HG03457 (cell line): ENCODE results near the gene THSD4.
"Not testable (repeated sequence)": the region's sequence is repeated elsewhere in the genome, so short reads cannot be mapped to it uniquely, and the experiment has no call there.

Experiments used
- ATAC-seq: cut with Tn5 transposase; IDR thresholded peaks from one replicate; pipeline ENCODE4 v1.9.1; 2021; ENCODE audit warnings: moderate number of reproducible peaks; ENCODE audit not compliant: unreplicated experiment

Gene THSD4

GRCh38 chr15:71312194-71312708 is 197.0 kb downstream of the THSD4 start:
- no peak for ATAC-seq

- no peak for ATAC-seq
These were observed 197.6 kb downstream of the THSD4 start for GRCh38 chr15:71312731-71313460.

DNA sequence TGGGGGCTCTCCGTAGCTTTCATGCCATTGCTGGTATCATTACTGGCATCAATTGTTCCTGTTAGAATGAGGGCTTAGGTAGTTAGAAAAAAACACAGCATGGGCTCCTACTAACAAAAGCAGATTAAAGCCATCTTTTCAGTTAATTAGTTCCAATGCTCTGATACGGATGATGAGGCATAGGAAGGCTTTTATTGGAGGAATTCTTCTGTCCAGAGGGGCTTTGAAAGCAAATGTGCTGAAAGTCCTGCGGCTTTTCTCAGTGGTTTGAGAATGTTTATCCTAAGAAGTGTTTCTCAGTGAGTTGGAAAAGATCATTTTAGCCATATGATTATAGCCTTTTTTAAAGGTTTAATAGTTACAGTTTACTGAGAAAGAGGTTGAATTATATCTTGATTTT is 198.5 kb downstream of the THSD4 start:
- ATAC-seq, result no peak

GRCh38 chr15:71314956-71315537 is 199.8 kb downstream of the THSD4 start:
- no peak for ATAC-seq

DNA sequence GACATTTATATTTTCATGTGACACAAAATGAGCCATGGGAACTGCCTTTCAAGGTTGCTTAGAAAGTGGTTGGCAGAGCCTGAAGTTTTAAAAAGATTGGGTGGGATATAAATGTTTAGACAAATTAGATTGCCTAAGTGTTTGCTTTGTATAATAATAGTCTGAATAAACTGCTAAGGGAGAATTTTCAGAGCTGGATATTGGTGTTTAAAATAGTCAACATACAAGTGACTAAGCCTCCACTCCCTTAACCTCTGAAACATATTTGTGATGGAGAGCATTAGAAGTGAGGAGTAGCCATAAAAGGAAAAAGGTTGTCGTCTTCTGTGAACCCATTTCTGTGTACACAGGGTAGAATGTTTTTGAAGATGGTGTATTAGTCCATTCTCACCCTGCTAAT is 201.6 kb downstream of the THSD4 start:
- ATAC-seq, result no peak

DNA sequence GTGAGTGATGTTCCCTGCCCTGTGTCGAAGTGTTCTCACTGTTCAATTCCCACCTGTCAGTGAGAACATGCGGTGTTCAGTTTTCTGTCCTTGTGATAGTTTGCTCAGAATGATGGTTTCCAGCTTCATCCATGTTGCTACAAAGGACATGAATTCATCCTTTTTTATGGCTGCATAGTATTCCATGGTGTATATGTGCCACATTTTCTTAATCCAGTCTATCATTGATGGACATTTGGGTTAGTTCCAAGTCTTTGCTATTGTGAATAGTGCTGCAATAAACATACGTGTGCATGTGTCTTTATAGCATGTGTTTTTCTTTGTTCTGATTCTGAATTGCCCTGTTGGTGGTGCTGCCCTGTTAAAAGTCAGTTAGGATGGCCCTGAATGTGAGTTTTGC is 204.2 kb downstream of the THSD4 start:
- not testable (repeated sequence) for ATAC-seq

DNA sequence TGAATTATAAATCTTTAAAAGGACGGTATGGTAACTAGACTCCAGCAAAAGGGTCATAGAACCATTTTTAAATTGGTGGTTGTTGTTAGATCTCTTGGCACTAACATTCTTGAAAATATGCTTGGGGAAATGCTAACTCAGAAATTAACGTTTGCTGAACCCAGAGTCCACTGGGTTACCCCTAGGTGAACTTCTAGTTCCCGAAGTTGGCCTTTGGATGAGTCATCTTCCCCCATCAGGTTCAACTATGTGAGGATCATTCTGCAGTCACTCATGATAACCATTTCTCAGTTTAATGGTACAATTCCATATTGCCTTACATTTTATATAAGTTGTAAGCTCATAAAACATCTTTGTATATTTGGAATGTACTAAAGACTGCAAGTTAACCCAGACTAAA is 204.7 kb downstream of the THSD4 start:
- ATAC-seq, result no peak

GRCh38 chr15:71323082-71323481 is 207.8 kb downstream of the THSD4 start:
- no peak for ATAC-seq

- no peak for ATAC-seq
These were observed 208.3 kb downstream of the THSD4 start for GRCh38 chr15:71323584-71323983.

DNA sequence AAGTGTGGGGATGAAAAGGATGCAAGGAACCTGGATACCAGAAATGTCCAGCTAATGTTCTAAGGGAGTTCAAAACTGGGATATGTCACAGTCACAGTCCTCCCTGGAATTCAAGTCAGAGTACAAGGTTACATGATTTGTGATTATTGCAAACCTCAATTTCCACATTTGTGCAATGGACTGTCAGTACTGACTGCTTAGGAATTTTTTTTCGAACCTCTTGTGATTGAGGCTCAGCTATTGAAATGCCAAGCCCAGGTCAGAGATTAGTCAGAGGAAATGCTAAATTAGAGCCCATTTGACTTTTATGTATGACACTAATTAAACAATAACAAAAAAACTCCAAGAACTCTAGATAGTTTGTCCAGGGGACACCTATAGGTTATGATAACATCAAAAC is 210.2 kb downstream of the THSD4 start:
- ATAC-seq, result no peak

GRCh38 chr15:71328453-71328852 is 213.2 kb downstream of the THSD4 start:
- no peak for ATAC-seq

DNA sequence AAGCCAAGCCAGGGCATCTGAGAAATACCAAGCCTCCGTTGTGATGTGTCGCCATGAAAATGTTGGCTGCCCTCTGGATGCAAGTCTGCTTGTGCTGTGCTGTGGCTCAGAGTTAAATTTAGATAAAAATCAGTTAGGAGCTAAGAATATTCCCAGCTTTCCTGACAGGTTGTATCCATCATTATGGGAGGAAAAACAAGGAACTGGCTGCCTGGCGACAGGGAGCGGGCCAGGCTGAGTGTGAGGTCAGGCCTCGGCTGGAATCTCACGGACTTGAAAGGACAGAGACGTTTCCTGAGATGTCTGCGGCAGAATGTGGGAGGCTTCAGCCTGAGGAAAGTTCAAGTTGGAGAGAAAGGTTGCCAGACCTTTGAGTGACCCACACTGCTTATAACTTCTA is 213.8 kb downstream of the THSD4 start:
- no peak for ATAC-seq

DNA sequence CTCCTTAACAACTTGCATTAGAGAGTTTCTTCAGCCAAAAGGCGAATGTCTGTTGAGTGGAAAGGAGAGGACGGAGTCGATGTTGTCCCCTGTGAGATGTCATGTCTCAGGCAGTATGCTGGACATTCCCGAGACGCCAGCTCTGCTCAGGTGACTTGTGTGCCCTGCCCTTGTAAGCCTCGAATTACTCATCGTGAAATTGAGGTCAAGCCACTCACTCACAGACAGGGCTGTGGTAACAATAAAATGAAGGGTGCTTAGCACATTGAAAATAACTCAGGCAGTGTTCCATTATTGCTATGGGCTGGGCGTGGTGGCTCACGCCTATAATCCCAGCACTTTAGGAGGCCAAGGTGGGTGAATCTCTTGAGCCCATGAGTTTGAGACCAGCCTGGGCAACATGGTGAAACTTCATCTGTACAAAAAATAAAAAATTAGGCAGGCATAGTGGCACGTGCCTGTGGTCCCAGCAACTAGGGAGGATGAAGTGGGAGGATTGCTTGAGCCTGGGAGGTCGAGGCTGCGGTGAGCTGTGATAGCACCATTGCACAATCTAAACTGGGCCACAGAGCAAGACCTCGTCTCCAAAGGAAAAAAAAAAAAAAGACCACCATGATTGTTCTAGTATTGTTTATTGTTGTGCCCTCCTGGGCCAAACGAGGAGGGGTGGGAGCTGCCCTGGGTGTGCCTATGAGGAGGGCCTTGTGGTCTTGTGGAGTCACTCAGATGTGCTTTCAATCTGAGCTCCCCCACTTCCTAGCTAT is 214.4 kb downstream of the THSD4 start:
- no peak for ATAC-seq

DNA sequence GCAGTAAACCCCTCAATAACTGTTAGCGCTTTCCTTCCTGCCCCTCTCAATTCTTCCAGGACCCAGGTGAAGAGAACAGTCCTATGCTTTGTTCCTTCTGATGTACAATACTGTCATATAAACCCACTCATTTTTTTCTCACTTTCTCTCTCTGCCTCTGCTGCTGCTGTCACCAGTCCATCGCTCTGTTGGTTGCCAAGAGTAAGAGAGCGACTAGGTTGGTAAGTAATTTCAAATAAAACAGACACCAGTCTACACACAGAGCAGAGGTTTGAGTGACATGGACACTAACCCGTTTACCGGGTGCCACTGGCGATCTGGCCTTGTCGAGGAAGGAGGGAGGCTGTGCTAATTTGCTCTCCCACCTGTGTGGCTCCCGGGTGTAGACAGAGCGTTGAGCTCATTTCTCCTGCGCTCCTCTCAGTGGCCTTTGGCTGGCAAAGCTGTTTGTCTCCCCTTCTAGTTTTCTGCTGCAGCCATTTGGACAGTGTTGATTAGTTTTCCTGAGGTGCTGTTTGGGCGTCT is 215.4 kb downstream of the THSD4 start:
- no peak for ATAC-seq

GRCh38 chr15:71331173-71331572 is 215.9 kb downstream of the THSD4 start:
- no peak for ATAC-seq

GRCh38 chr15:71332431-71333004 is 217.2 kb downstream of the THSD4 start:
- no peak for ATAC-seq

- no peak for ATAC-seq
These were observed 217.9 kb downstream of the THSD4 start for GRCh38 chr15:71333136-71333700.

- no peak for ATAC-seq
These were observed 218.6 kb downstream of the THSD4 start for GRCh38 chr15:71333839-71334238.

- ATAC-seq, result no peak
These were observed 219.2 kb downstream of the THSD4 start for GRCh38 chr15:71334434-71334833.

DNA sequence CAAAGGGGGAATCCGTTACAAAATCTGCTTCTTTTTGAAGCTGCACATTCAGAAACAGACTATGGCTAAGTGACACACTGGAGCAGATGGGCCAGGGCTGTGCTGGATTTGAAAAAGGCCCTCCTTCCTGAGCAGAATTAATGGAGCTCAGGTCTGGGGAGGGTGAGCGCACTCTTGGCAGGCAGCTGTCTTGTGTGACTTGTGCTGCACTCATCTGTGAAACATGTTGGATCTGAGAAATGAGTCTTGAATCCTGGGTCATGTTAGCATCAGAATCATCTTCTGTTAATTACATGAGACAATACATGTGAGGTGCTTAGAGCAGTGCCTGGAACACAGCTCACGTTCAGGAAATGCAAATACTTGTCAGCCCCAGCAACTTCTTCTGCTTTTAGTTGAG is 219.6 kb downstream of the THSD4 start:
- no peak for ATAC-seq

- ATAC-seq, result no peak
These were observed 220.3 kb downstream of the THSD4 start for GRCh38 chr15:71335591-71335990.
